Right ventricle myocardium inferior (tissue), 1 donor: ENCODE measurements around the gene PTCSC3. TPM values are rescaled to one million over a fixed set of nuclear protein-coding genes. Genes with fewer than 3 reads are reported as not detected.

Experiments used
- ATAC-seq: fragments of 200-7000 bp; cut with Tn5 transposase; one replicate; pipeline ENCODE4 v1.9.1; 2020; ENCODE audit warnings: mild to moderate bottlenecking, moderate library complexity
- DNase-seq: peaks from one replicate; pipeline ENCODE4 v3.0.0; 2021; ENCODE audit errors: missing footprints
- intact Hi-C: fragments of 100-400 bp; cut with DNase I; formaldehyde crosslinking; loops from one replicate; pipeline ENCODE4 v1.11.0; 2022
- long read RNA-seq: library from polyadenylated mRNA; unstranded; transcript quantifications from one replicate; pipeline ENCODE4 v2.0.0, GENCODE V29; 2021
- total RNA-seq: library from RNA; stranded (reverse); fragmentation: NEBNext Ultra II Directional; extraction: Animal tissue kit (Norgen Biotek cat#: 25700); gene quantifications from one replicate; pipeline ENCODE4 v1.2.1, GENCODE V29; 2021
- donor health status: DM: no; HTN: yes; CAD: no; lungs with severe emphysema.

The PTCSC3 gene
- not detected for total RNA-seq
- long read RNA-seq = 0 reads

GRCh38 chr14:36176524-36176923 lies at the start of gene PTCSC3:
Gene PTCSC3 (minus strand): TSS chr14:36176722.
- intact Hi-C loops = no loop called here
- ATAC-seq = no peak
- no peak for DNase-seq

- intact Hi-C loops = no loop called here
- ATAC-seq (no peak), DNase-seq (no peak)
Observed at GRCh38 chr14:36226164-36226563, 49.6 kb upstream of the PTCSC3 start.

GRCh38 chr14:36224176-36224575 lies 47.7 kb upstream of the PTCSC3 start:
- ATAC-seq = no peak
- no peak for DNase-seq
- intact Hi-C loops = no loop called here

- ATAC-seq (no peak), DNase-seq (no peak)
- intact Hi-C loops = no loop called here
Observed at GRCh38 chr14:36223558-36223957, 47.0 kb upstream of the PTCSC3 start.

- intact Hi-C loops = no loop called here
- ATAC-seq (no peak), DNase-seq (no peak)
Observed at GRCh38 chr14:36222952-36223468, 46.5 kb upstream of the PTCSC3 start.

GRCh38 chr14:36222337-36222736 lies 45.8 kb upstream of the PTCSC3 start:
- ATAC-seq (no peak), DNase-seq (no peak)
- intact Hi-C loops = no loop called here

GRCh38 chr14:36221112-36221511 lies 44.6 kb upstream of the PTCSC3 start:
- intact Hi-C loops = no loop called here
- DNase-seq (no peak), ATAC-seq (no peak)

- ATAC-seq (no peak), DNase-seq (no peak)
- intact Hi-C loops = no loop called here
Observed at GRCh38 chr14:36217732-36218131, 41.2 kb upstream of the PTCSC3 start.

- no peak for ATAC-seq
- DNase-seq = no peak
- intact Hi-C loops = no loop called here
Observed at GRCh38 chr14:36217027-36217426, 40.5 kb upstream of the PTCSC3 start.

- no peak for ATAC-seq
- DNase-seq = no peak
- intact Hi-C loops = no loop called here
Observed at GRCh38 chr14:36215217-36215598, 38.7 kb upstream of the PTCSC3 start.

GRCh38 chr14:36214476-36215216 lies 38.1 kb upstream of the PTCSC3 start:
- intact Hi-C loops = no loop called here
- DNase-seq (no peak), ATAC-seq (no peak)

GRCh38 chr14:36212987-36213386 lies 36.5 kb upstream of the PTCSC3 start:
- ATAC-seq (no peak), DNase-seq (no peak)
- intact Hi-C loops = no loop called here

GRCh38 chr14:36212577-36212976 lies 36.1 kb upstream of the PTCSC3 start:
- intact Hi-C loops = no loop called here
- ATAC-seq = no peak
- DNase-seq = no peak

GRCh38 chr14:36208690-36209278 lies 32.3 kb upstream of the PTCSC3 start:
- DNase-seq = no peak
- intact Hi-C loops = loop anchor here (10.0 kb wide), 1 partner anchor 166 kb away; no protein-coding TSS in a partner anchor
- ATAC-seq = no peak

GRCh38 chr14:36207500-36207899 lies 31.0 kb upstream of the PTCSC3 start:
- DNase-seq (no peak), ATAC-seq (no peak)
- intact Hi-C loops = loop anchor here (10.0 kb wide), 1 partner anchor 167 kb away; no protein-coding TSS in a partner anchor

GRCh38 chr14:36204461-36205073 lies 28.0 kb upstream of the PTCSC3 start:
- DNase-seq (no peak), ATAC-seq (no peak)
- intact Hi-C loops = loop anchor here (10.0 kb wide), 1 partner anchor 170 kb away; no protein-coding TSS in a partner anchor

GRCh38 chr14:36198378-36198777 lies 21.9 kb upstream of the PTCSC3 start:
- DNase-seq (no peak), ATAC-seq (no peak)
- intact Hi-C loops = no loop called here

- intact Hi-C loops = no loop called here
Observed at GRCh38 chr14:36194663-36195062, 18.1 kb upstream of the PTCSC3 start.

GRCh38 chr14:36192530-36192929 lies 16.0 kb upstream of the PTCSC3 start:
- intact Hi-C loops = no loop called here
- DNase-seq = no peak
- ATAC-seq = no peak

More at GRCh38 chr14:36194663-36195062, 18.1 kb upstream of the PTCSC3 start:
- ATAC-seq (no peak), DNase-seq (no peak)

GRCh38 chr14:36183402-36183801 lies 6.9 kb upstream of the PTCSC3 start:
- no peak for ATAC-seq
- no peak for DNase-seq
- intact Hi-C loops = no loop called here
